BLaER1 treated with 17β-estradiol and CSF1 and Interleukin-3, amounts not matched to agents 10 nM and 100 nM (cell line): ENCODE results near the gene OR2L8.
"Not testable (repeated sequence)": the region's sequence is repeated elsewhere in the genome, so short reads cannot be mapped to it uniquely, and the experiment has no call there.

Experiments
- H3K27ac ChIP-seq, 11 experiments: shearing (Covaris generic); formaldehyde crosslinking; 2 replicates each; pipeline ENCODE4 v1.8.1; 2022
- H3K27me3 ChIP-seq, 11 experiments: shearing (Covaris generic); formaldehyde crosslinking; 2 replicates each; pipeline ENCODE4 v1.8.1; 2022
- H3K36me3 ChIP-seq, 11 experiments: shearing (Covaris generic); formaldehyde crosslinking; 2 replicates each; pipeline ENCODE4 v1.8.1; 2022
- H3K4me1 ChIP-seq, 10 experiments: shearing (Covaris generic); formaldehyde crosslinking; 2 replicates each; pipeline ENCODE4 v1.8.1; 2022
- H3K4me2 ChIP-seq, 11 experiments: shearing (Covaris generic); formaldehyde crosslinking; 2 replicates each; pipeline ENCODE4 v1.8.1; 2022
- H3K4me3 ChIP-seq, 10 experiments: shearing (Covaris generic); formaldehyde crosslinking; 2 replicates each; pipeline ENCODE4 v1.8.1; 2022
- H3K9ac ChIP-seq, 11 experiments: shearing (Covaris generic); formaldehyde crosslinking; 2 replicates each; pipeline ENCODE4 v1.8.1; 2022
- H3K9me3 ChIP-seq, 11 experiments: shearing (Covaris generic); formaldehyde crosslinking; replicated peaks in 1 of 11; 2 replicates each; pipeline ENCODE4 v1.8.1; 2022
- H4K20me1 ChIP-seq, 11 experiments: shearing (Covaris generic); formaldehyde crosslinking; 2 replicates each; pipeline ENCODE4 v1.8.1; 2022
- Cebpa-rat ChIP-seq, 11 experiments: shearing (Covaris generic); IDR thresholded peaks; 2 replicates each; pipeline ENCODE4 v1.8.1; 2022

OR2L8 gene

GRCh38 chr1:247919952-247920351, 28.7 kb upstream of the OR2L8 start, which contains the start of gene OR2T8:
OR2T8 (plus strand) TSS chr1:247920252; CDS start chr1:247921018, 766 bp downstream.
- H3K9me3 ChIP-seq = no peaks in the 10 kb centered on the region
- H3K36me3 ChIP-seq = no peaks in the 10 kb centered on the region
- peaks cover 0 to 28% (median 0%) of the 10 kb centered on the region in 10 experiments; a peak in 5 of 20 replicates for H3K4me1 ChIP-seq
- H3K4me3 ChIP-seq = no peak within 1 kb of the TSS
- no peaks in the 10 kb centered on the region for H3K27me3 ChIP-seq
- TF ChIP-seq Cebpa-rat (IDR thresholded peaks at IDR 0.05) = no peak
- no peak within 1 kb of the TSS for H3K4me2 ChIP-seq
- no peaks in the 10 kb centered on the region for H4K20me1 ChIP-seq
- no peak within 1 kb of the TSS for H3K9ac ChIP-seq
- H3K27ac ChIP-seq = no peak within 1 kb of the TSS

DNA sequence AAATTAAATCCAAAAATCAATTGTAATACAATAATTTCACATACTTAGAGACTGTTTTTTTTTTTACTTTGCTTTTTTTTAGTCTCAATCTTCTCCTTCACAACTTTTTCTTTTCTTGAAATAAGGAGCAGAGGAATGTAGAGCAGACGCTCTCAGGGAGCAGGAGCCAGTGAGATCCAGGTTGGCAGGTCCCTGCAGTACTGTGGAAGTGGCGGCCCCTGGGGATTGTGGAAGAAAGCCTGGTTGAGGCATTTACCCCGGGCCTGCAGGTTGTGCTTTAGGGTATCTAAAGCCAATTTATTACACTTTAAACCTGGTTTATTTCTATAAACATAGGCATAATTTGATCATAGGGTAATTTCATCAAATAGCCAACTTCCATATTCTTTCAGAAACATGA, 24.7 kb upstream of the OR2L8 start:
- Histone ChIP-seq H3K27ac (no peak overlapping the region), H4K20me1 (no peaks in the 10 kb centered on the region), H3K4me1 (peaks cover 0 to 42% (median 0%) of the 10 kb centered on the region in 10 experiments; a peak in 5 of 20 replicates), H3K36me3 (no peaks in the 10 kb centered on the region), H3K9ac (no peak overlapping the region), H3K4me2 (peak overlapping the region in 1 of 11 experiments; percentile 37; a peak in 2 of 22 replicates), H3K4me3 (no peak overlapping the region), H3K27me3 (no peaks in the 10 kb centered on the region), H3K9me3 (no peaks in the 10 kb centered on the region)
- TF ChIP-seq Cebpa-rat (IDR thresholded peaks at IDR 0.05) = no peak

GRCh38 chr1:247924868-247925267, 23.8 kb upstream of the OR2L8 start, which contains the start of gene OR2AJ1:
OR2AJ1 (plus strand) TSS chr1:247924889; CDS start chr1:247933769, 8,880 bp downstream.
- TF ChIP-seq Cebpa-rat (IDR thresholded peaks at IDR 0.05) = no peak
- Histone ChIP-seq H3K4me1 (peaks cover 0 to 42% (median 0%) of the 10 kb centered on the region in 10 experiments; a peak in 5 of 20 replicates), H4K20me1 (no peaks in the 10 kb centered on the region), H3K9me3 (no peaks in the 10 kb centered on the region), H3K36me3 (no peaks in the 10 kb centered on the region), H3K4me3 (no peak within 1 kb of the TSS), H3K27ac (peak within 1 kb of the TSS in 1 of 11 experiments; percentile 47; a peak in 3 of 22 replicates), H3K9ac (no peak within 1 kb of the TSS), H3K27me3 (no peaks in the 10 kb centered on the region), H3K4me2 (peak within 1 kb of the TSS in 2 of 11 experiments; percentile 65 to 76; a peak in 4 of 22 replicates)

DNA sequence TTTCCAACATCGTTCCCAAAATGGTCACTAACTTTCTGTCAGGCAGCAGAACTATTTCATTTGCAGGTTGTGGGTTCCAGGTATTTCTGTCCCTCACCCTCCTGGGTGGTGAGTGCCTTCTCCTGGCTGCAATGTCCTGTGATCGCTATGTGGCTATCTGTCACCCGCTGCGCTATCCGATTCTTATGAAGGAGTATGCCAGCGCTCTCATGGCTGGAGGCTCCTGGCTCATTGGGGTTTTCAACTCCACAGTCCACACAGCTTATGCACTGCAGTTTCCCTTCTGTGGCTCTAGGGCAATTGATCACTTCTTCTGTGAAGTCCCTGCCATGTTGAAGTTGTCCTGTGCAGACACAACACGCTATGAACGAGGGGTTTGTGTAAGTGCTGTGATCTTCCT, 14.7 kb upstream of the OR2L8 start:
- H3K27ac ChIP-seq = no peak overlapping the region
- H4K20me1 ChIP-seq = no peaks in the 10 kb centered on the region
- no peak for TF ChIP-seq Cebpa-rat (IDR thresholded peaks at IDR 0.05)
- H3K4me2 ChIP-seq = no peak overlapping the region
- H3K36me3 ChIP-seq = no peaks in the 10 kb centered on the region; a peak in 1 of 22 replicates
- H3K4me1 ChIP-seq = peaks cover 0 to under 1% (median 0%) of the 10 kb centered on the region in 10 experiments; a peak in 1 of 20 replicates
- no peaks in the 10 kb centered on the region for H3K27me3 ChIP-seq
- H3K9ac ChIP-seq = no peak overlapping the region
- H3K4me3 ChIP-seq = no peak overlapping the region
- H3K9me3 ChIP-seq = peaks cover 14 to 21% (median 17%) of the 10 kb centered on the region in 11 experiments

- Histone ChIP-seq H3K9me3 (peaks cover 14 to 21% (median 17%) of the 10 kb centered on the region in 11 experiments), H3K4me1 (peaks cover 0 to 15% (median 0%) of the 10 kb centered on the region in 10 experiments; a peak in 5 of 20 replicates), H3K4me2 (no peak overlapping the region), H3K27me3 (no peaks in the 10 kb centered on the region), H3K27ac (no peak overlapping the region), H3K4me3 (no peak overlapping the region), H3K9ac (no peak overlapping the region), H3K36me3 (no peaks in the 10 kb centered on the region; a peak in 1 of 22 replicates), H4K20me1 (no peaks in the 10 kb centered on the region)
- no peak for TF ChIP-seq Cebpa-rat (IDR thresholded peaks at IDR 0.05)
Measured at GRCh38 chr1:247935781-247936180, 12.9 kb upstream of the OR2L8 start.

DNA sequence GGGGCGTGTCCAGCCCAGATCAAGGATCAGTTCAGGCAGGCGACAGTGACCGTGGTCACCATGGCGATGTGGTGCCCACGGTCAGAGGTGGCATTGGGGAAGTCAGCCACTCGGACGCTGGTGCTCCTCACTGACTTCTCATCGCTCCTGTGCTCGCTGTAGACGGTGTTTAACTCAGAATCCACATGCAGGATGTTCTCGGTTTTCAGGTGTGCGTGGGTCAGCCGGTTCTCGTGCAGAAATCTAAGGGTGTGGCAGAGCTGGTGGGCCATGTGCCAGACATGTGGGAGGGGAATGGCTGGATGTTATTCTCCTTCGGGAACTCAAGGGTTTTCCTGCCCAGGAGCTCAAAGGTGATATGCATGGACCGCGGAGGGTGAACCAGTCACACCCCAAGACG, 12.2 kb upstream of the OR2L8 start:
- Histone ChIP-seq H3K9me3 (peaks cover 14 to 21% (median 17%) of the 10 kb centered on the region in 11 experiments), H3K9ac (no peak overlapping the region), H3K36me3 (no peaks in the 10 kb centered on the region; a peak in 1 of 22 replicates), H3K4me3 (no peak overlapping the region), H3K27me3 (no peaks in the 10 kb centered on the region), H3K4me2 (no peak overlapping the region), H3K4me1 (peaks cover 0 to 22% (median 0%) of the 10 kb centered on the region in 10 experiments; a peak in 5 of 20 replicates), H3K27ac (no peak overlapping the region), H4K20me1 (no peaks in the 10 kb centered on the region)
- no peak for TF ChIP-seq Cebpa-rat (IDR thresholded peaks at IDR 0.05)

- not testable (repeated sequence) for H3K27ac ChIP-seq, H3K9ac ChIP-seq, H4K20me1 ChIP-seq, H3K4me2 ChIP-seq, H3K27me3 ChIP-seq, H3K36me3 ChIP-seq
- H3K9me3 ChIP-seq = peaks cover 14 to 21% (median 17%) of the 10 kb centered on the region in 11 experiments
- H3K4me3 ChIP-seq = peak overlapping the region in 1 of 10 experiments; percentile 4; a peak in 1 of 20 replicates
- H3K4me1 ChIP-seq = peaks cover 0 to 29% (median 0%) of the 10 kb centered on the region in 10 experiments; a peak in 5 of 20 replicates
Measured at GRCh38 chr1:247936965-247937734, 11.5 kb upstream of the OR2L8 start.

GRCh38 chr1:247942624-247943023, 6.0 kb upstream of the OR2L8 start:
- H3K27ac ChIP-seq = no peak overlapping the region
- H3K36me3 ChIP-seq = no peaks in the 10 kb centered on the region
- peaks cover 0 to 31% (median 0%) of the 10 kb centered on the region in 10 experiments; a peak in 5 of 20 replicates for H3K4me1 ChIP-seq
- H3K4me3 ChIP-seq = no peak overlapping the region
- H3K27me3 ChIP-seq = no peaks in the 10 kb centered on the region
- H3K4me2 ChIP-seq = no peak overlapping the region
- 0 out of 22 replicates have a peak, but pooled peaks of 2 of the 11 experiments have one; percentile 20 to 26 for TF ChIP-seq Cebpa-rat (IDR thresholded peaks at IDR 0.05)
- H3K9ac ChIP-seq = no peak overlapping the region
- H4K20me1 ChIP-seq = no peaks in the 10 kb centered on the region
- no peaks in the 10 kb centered on the region for H3K9me3 ChIP-seq

DNA sequence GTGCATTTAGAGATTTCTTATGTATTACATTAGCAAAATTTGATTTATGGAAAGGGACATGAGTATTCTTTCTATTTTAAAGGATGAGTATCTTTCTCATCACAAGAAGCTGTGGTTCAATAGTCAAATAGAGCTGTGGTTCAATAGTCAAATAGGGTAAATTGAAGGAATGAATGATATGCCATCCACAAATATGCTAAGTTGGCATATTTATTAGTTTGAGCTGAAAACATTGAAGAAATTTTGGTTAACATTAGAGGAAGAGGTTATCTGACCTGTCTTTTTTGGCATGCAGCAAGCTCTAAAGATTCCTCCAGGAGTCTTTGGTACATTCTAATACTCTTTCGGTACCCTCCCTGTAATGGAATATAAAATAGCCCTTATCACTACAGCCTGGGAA, 4.8 kb downstream of the OR2L8 start:
- Histone ChIP-seq H3K4me1 (no peaks in the 10 kb centered on the region), H4K20me1 (no peaks in the 10 kb centered on the region), H3K4me3 (no peak overlapping the region)

More for the DNA sequence above, 4.8 kb downstream of the OR2L8 start:
- H3K27ac ChIP-seq = no peak overlapping the region
- H3K4me2 ChIP-seq = no peak overlapping the region
- H3K9ac ChIP-seq = no peak overlapping the region
- H3K9me3 ChIP-seq = no peaks in the 10 kb centered on the region
- TF ChIP-seq Cebpa-rat (IDR thresholded peaks at IDR 0.05) = no peak
- H3K27me3 ChIP-seq = no peaks in the 10 kb centered on the region
- no peaks in the 10 kb centered on the region for H3K36me3 ChIP-seq
